Measurements from ENCODE around the gene KLK1.

DNA sequence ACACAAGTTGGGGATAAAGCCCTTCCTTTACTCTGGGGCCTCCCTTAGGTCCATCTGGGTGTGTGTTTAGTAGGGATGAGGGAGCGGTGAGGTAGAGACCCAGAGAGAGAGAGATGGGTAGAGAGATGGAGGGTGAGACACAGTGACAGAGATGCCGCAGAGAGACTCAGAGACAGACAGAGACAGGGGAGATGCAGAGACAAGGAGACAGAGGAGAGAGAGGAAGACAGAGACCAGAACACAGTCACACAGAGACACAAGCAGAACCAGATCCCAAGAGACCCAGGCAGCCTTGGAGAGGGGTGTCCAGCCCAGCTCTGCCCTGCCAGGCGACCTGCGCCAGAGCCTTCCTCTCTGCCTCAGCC lies 2.4 kb downstream of the KLK1 start:
- TF ChIP-seq KLF5 (IDR thresholded peaks at IDR 0.05; ENCODE audit: partially characterized antibody), result no peak
- TF ChIP-seq MXI1 (IDR thresholded peaks at IDR 0.05; ENCODE audit: low read depth, low read length), result no peak
- TF ChIP-seq TARDBP (IDR thresholded peaks at IDR 0.05; ENCODE audit: borderline replicate concordance), result no peak
- TF ChIP-seq CTCF (IDR thresholded peaks at IDR 0.05 in 2 of 3, conservative IDR thresholded peaks at IDR 0.05 in 1 of 3; ENCODE audit: control insufficient read depth in 2 of 3, extremely low read depth in 1 of 3, insufficient read depth in 1 of 3, low read depth in 3 of 3, low read length in 3 of 3), result no peak
- no peak for TF ChIP-seq EP300 (IDR thresholded peaks at IDR 0.05; ENCODE audit: borderline replicate concordance in 1 of 2, control insufficient read depth in 1 of 2, low read depth in 2 of 2, low read length in 2 of 2)
- TF ChIP-seq MYC (IDR thresholded peaks at IDR 0.05; ENCODE audit: insufficient read depth, insufficient read length, insufficient replicate concordance, low read length, severe bottlenecking), result no peak
- TF ChIP-seq HDAC2 (IDR thresholded peaks at IDR 0.05), result no peak
